Activated CD4-positive, alpha-beta memory T cell treated with anti-CD3 and anti-CD28 coated beads, Interleukin-2, amount 10 ng/mL, durations not matched to agents 7 days and 5 days (primary cell): ENCODE results near the gene MICALL2. TPM values are rescaled to one million over a fixed set of nuclear protein-coding genes. Genes with fewer than 3 reads are reported as not detected.

Source experiments
- CTCF ChIA-PET: fragments of 350-600 bp; sonication (Branson Sonifier 250); formaldehyde crosslinking; loops from one replicate; lab custom pipeline; 2021; ENCODE audit warnings: antibody characterized with exemption, inconsistent platforms; lab: Charles Lee
- POLR2A ChIA-PET: fragments of 350-600 bp; sonication (Branson Sonifier 250); formaldehyde crosslinking; loops from one replicate; lab custom pipeline; 2021; ENCODE audit warnings: antibody characterized with exemption; lab: Charles Lee
- DNase-seq: peaks from one replicate; pipeline ENCODE4 v3.0.0-alpha.2; 2020
- H3K27ac Mint-ChIP-seq: one replicate; pipeline ENCODE4 v1.8.0; 2021; ENCODE audit warnings: mild to moderate bottlenecking, mixed read lengths
- H3K27me3 Mint-ChIP-seq: one replicate; pipeline ENCODE4 v1.8.0; 2021; ENCODE audit warnings: mixed read lengths
- H3K36me3 Mint-ChIP-seq: one replicate; pipeline ENCODE4 v1.8.0; 2021; ENCODE audit warnings: low read depth, mixed read lengths
- H3K4me1 Mint-ChIP-seq: one replicate; pipeline ENCODE4 v1.8.0; 2021; ENCODE audit warnings: mixed read lengths
- H3K4me3 Mint-ChIP-seq: one replicate; pipeline ENCODE4 v1.8.0; 2021; ENCODE audit warnings: mild to moderate bottlenecking, mixed read lengths
- H3K9me3 Mint-ChIP-seq: one replicate; pipeline ENCODE4 v1.8.0; 2021; ENCODE audit warnings: mixed read lengths
- total RNA-seq, 2 experiments: library from RNA; stranded (reverse); gene quantifications; one replicate each; pipeline ENCODE4 v1.2.3, GENCODE V29; 2021

The MICALL2 gene
- total RNA-seq, 2 experiments from 2014 or later = 1.5 to 1.6 TPM

DNA sequence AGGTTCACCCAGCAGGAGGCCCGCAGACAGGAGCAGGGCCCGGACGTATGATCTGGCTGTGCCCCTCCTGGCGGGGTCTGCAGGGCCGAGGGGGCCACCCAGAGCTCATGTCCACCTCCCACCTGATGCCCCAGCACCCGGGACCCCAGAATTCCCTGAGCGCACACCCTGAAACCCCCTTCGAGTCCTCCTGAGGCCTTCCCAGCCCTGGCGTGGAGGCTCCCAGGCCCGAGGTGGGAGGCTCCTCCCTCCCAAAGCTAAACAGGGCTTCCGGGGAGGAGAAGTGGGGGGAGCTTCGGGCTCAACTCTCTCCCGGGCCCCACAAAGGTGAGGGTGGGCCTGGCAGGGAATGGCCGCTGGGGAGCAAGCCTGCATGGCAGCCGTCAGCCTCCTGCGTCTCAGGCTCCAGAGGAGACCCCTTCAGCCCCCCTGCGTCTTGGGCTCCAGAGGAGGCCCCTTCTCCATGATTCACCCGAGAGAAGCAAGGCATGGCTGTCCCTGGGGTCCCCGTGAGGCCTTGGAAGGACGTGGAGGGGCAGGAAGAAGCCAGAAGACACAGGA, 30.2 kb downstream of the MICALL2 start:
- H3K36me3 Mint-ChIP-seq = no peaks in the 10 kb centered on the region
- CTCF ChIA-PET = interaction anchor here (1.7 to 2.7 kb wide), 2 partner anchors 11 to 236 kb away, joined by 6 read pairs; no protein-coding TSS in a partner anchor

DNA sequence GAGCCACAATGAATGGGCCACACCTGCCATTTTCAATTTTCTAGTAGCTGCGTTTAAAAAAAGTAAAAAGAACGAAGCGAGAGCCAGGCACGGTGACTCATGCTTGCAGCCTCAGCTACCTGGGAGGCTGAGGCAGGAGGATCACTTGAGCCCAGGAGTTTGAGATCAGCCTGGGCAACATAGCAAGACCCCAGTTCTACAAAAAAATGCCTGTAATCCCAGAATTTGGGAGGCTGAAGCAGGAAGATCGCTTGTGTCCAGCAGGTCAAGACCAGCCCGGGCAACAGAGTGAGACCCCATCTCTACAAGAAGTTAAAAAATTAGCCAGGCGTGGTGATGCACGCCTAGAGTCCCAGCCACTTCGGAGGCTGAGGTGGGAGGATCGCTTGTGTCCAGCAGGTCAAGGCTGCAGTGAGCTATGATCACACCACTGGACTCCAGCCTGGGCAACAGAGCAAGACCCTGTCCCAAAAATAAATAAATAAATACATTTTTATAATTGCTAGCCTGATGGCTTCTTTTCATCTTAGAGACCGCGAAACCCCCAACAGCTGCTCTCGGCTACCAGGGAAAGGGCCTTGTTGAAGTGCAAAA, 32.1 kb downstream of the MICALL2 start:
- no peak overlapping the region for H3K4me3 Mint-ChIP-seq
- ChIA-PET CTCF (no interaction called here), POLR2A (no interaction called here)
- H3K27ac Mint-ChIP-seq = no peak overlapping the region
- no peaks in the 10 kb centered on the region for H3K4me1 Mint-ChIP-seq
- no peaks in the 10 kb centered on the region for H3K36me3 Mint-ChIP-seq
- H3K27me3 Mint-ChIP-seq = peaks cover 16% of the 10 kb centered on the region
- H3K9me3 Mint-ChIP-seq = no peaks in the 10 kb centered on the region
- no peak for DNase-seq

More for the DNA sequence above, 30.2 kb downstream of the MICALL2 start:
- no peak overlapping the region for H3K27ac Mint-ChIP-seq
- DNase-seq = no peak
- no peaks in the 10 kb centered on the region for H3K9me3 Mint-ChIP-seq
- H3K4me3 Mint-ChIP-seq = no peak overlapping the region
- H3K4me1 Mint-ChIP-seq = peaks cover 3% of the 10 kb centered on the region
- H3K27me3 Mint-ChIP-seq = peaks cover 7% of the 10 kb centered on the region
- POLR2A ChIA-PET = no interaction called here

DNA sequence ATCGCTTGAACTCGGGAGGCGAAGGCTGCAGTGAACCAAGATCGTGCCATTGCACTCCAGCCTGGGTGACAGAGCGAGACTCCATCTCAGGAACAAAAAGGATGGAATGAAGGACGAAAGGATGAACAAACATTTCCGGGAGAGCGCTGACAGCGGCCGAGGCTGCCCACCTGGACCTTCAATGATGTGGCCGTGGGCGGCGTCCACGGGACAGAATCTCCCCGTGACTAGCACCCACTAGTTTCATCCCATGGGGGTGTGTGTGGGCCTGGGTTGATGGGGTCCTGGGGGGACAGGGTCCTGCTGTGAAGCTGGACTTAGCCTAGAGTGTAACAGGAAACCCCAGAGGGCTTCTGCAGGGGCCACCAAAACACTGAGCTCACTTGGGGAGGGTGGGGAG, 32.8 kb downstream of the MICALL2 start:
- no peak overlapping the region for H3K4me3 Mint-ChIP-seq
- H3K4me1 Mint-ChIP-seq = no peaks in the 10 kb centered on the region
- H3K27ac Mint-ChIP-seq = no peak overlapping the region
- no peak for DNase-seq
- H3K9me3 Mint-ChIP-seq = no peaks in the 10 kb centered on the region
- POLR2A ChIA-PET = no interaction called here
- H3K36me3 Mint-ChIP-seq = no peaks in the 10 kb centered on the region
- H3K27me3 Mint-ChIP-seq = peaks cover 16% of the 10 kb centered on the region
- CTCF ChIA-PET = no interaction called here

DNA sequence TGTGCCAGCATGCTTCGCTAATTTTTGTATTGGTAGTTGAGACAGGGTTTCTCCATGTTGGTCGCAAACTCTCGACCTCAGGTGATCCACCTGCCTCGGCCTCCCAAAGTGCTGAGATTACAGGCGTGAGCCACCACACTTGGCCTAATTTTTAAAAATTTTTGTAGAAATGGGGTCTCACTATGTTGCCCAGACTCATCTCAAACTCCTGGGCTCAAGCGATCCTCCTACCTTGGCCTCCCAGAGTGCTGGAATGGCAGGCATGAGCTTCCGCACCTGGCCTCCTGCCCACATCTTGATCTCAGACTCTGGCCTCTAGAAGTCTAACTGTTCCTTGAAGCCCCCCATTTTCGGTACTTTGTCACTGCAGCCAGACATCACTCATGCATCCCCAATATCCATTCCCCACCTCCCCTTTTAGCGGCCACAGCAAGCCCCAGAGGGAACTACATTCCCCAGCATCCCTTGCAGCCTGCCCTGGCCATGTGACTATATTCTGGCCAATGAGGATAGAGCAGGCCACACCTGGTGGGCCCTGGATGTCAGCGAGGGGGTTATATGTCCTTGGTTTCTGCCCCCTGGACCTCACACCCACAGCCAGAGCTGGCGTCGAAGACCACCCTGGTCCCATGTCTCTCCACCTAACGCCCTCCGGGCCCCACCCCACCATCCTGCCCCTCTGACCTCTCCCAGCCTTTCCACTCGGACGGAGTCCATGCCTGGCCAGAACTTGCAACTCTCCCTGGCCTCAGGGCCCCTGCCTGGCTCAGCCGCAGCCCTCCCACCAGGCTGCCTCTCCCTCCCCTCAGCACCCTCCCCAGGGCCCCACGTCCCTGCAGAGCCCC, 33.8 kb downstream of the MICALL2 start:
- H3K4me3 Mint-ChIP-seq = no peak overlapping the region
- no peak for DNase-seq
- no peaks in the 10 kb centered on the region for H3K36me3 Mint-ChIP-seq
- no peaks in the 10 kb centered on the region for H3K9me3 Mint-ChIP-seq
- H3K27me3 Mint-ChIP-seq = peaks cover 16% of the 10 kb centered on the region
- H3K4me1 Mint-ChIP-seq = no peaks in the 10 kb centered on the region
- POLR2A ChIA-PET = no interaction called here
- CTCF ChIA-PET = no interaction called here
- H3K27ac Mint-ChIP-seq = no peak overlapping the region

GRCh38 chr7:1424041-1424440, 35.2 kb downstream of the MICALL2 start:
- Mint-ChIP-seq H3K4me3 (no peak overlapping the region), H3K27me3 (peaks cover 18% of the 10 kb centered on the region), H3K36me3 (no peaks in the 10 kb centered on the region), H3K4me1 (peaks cover 2% of the 10 kb centered on the region), H3K27ac (no peak overlapping the region), H3K9me3 (no peaks in the 10 kb centered on the region)
- no peak for DNase-seq
- POLR2A ChIA-PET = no interaction called here
- CTCF ChIA-PET = no interaction called here

DNA sequence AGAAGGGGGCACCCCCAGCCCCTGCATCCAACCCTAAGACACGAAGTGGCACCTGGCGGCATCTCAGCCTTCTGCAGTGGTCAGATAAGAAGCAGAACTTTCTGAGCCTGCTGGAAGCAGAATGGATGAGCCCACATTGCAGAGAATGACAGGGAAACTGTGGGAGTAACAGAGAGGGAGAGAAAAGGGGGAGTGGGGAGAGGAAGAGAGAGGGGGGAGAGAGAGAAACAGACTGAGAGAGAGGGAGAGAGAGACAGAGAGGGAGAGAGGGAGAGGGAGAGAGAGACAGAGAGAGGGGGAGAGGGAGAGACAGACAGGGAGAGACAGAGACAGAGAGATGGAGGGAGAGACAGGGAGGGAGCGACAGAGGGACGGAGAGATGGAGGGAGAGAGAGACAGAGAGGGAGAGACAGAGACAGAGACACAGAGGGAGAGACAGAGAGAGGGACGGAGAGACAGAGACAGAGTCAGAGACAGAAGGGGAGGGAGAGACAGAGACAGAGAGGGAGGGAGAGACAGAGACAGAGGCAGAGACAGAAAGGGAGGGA, 35.9 kb downstream of the MICALL2 start:
- Mint-ChIP-seq H3K36me3 (no peaks in the 10 kb centered on the region), H3K9me3 (no peaks in the 10 kb centered on the region), H3K27ac (no peak overlapping the region), H3K4me3 (no peak overlapping the region), H3K4me1 (peaks cover 7% of the 10 kb centered on the region), H3K27me3 (peaks cover 19% of the 10 kb centered on the region)
- ChIA-PET POLR2A (no interaction called here), CTCF (interaction anchor here (0.9 kb wide), 1 partner anchor 51 kb away, joined by 3 read pairs; no protein-coding TSS in a partner anchor)
- DNase-seq = no peak

DNA sequence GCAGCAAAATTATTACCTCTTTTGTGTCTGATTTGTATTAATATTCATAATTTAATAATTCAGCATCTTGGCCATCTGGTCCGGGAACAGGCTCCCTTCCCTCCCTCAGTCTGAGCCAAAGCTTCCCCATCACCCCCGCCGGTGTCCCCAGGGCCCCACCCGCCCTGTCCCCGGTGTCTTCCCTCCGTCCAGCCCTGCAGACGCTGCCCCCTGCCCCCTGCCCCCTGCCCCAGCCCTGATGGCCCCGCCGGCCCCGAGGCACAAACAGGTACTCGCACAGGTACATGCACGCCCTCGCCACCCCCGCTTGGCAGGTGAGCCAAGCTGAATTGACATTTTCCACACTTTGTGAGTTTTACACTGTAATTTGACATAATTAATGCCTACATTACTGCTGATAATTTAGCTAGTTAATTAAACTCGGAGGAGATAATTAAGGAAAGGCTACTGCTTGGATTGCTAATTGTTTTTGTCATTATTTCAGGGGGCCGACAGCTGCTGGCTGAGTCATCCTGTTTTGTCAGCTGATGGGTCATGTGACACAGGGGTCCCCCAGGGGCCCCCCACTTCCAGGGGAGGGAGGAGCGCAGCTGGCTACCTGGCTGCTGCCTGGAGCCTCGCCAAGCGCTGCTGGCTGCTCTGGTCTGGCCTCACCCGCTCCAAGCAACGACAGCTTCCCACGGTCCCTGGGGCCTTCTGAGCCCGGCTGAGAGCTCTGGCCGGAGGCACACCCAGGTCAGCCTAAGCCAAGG, 36.6 kb downstream of the MICALL2 start:
- H3K27me3 Mint-ChIP-seq = peaks cover 22% of the 10 kb centered on the region
- no peaks in the 10 kb centered on the region for H3K36me3 Mint-ChIP-seq
- ChIA-PET CTCF (interaction anchor here (0.9 to 1.0 kb wide), 2 partner anchors 10 to 52 kb away, joined by 3 to 5 read pairs; no protein-coding TSS in a partner anchor), POLR2A (interaction anchor here (0.7 kb wide), 1 partner anchor 13 kb away, joined by 3 read pairs; no protein-coding TSS in a partner anchor)
- H3K9me3 Mint-ChIP-seq = no peaks in the 10 kb centered on the region
- no peak for DNase-seq
- H3K27ac Mint-ChIP-seq = no peak overlapping the region
- peaks cover 13% of the 10 kb centered on the region for H3K4me1 Mint-ChIP-seq
- no peak overlapping the region for H3K4me3 Mint-ChIP-seq

DNA sequence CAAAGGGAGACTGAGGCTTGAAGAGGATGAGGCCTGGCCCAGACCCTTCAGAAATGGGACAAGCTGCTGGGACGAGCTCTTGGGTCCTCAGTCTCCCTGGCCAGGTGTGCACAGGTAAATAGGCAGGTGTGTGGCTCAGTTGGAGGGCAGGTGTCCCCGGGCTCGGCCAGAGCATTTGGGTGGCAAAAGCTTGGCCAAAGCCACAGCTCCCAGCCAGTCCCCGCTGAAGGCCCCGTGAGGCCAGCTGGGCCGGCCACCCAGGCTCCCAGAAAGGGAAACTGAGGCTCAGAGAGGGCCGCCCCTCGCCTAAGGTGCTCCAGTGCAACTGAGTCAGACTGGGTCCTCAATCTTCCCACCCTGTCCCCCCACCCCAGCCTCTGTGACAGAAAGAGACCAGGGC, 37.3 kb downstream of the MICALL2 start:
- H3K4me1 Mint-ChIP-seq = peaks cover 20% of the 10 kb centered on the region
- POLR2A ChIA-PET = interaction anchor here (0.7 kb wide), 1 partner anchor 12 kb away, joined by 3 read pairs; no protein-coding TSS in a partner anchor
- DNase-seq = no peak
- CTCF ChIA-PET = interaction anchor here (1.0 kb wide), 1 partner anchor 10 kb away, joined by 5 read pairs; no protein-coding TSS in a partner anchor
- H3K9me3 Mint-ChIP-seq = no peaks in the 10 kb centered on the region
- no peak overlapping the region for H3K27ac Mint-ChIP-seq
- no peak overlapping the region for H3K4me3 Mint-ChIP-seq
- H3K27me3 Mint-ChIP-seq = peaks cover 27% of the 10 kb centered on the region
- H3K36me3 Mint-ChIP-seq = no peaks in the 10 kb centered on the region

DNA sequence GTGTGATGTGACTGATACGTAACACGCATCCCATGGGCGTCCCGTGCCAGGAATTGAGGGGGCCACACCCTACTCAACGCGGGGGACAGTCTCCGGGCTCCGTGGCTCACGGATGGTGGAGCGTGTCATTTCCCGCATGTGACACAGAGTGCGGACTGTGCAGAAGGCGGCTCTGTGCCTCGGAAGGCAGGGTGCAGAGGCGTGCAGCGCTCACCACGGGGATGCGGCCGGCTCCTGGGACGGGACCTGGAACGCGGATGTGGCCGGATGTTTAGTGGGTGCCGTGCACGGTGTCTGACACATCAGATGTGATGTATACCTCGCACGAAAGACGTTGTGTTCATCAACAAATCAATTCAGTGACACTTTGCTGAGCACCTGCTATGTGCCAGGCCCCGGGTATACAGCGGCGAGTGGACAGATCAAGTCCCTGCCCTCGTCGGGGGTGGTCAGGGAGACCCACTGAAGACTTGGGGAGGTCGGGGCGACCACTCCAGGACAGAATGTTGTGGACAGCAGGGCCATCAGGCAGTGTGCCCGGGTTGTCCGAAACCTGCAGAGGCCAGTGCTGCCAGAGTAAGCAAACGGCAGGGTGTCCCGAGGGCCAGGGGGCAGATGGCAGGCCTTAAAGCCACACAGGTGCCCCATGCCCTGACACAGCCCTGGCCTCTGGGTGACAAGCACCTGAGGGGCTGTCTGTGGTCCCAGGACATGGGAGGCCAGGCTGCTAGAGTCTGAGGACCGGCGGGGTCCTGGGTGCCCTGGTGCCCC, 38.1 kb downstream of the MICALL2 start:
- Mint-ChIP-seq H3K4me3 (no peak overlapping the region), H3K36me3 (no peaks in the 10 kb centered on the region), H3K9me3 (no peaks in the 10 kb centered on the region), H3K27ac (no peak overlapping the region), H3K27me3 (peaks cover 31% of the 10 kb centered on the region), H3K4me1 (peaks cover 22% of the 10 kb centered on the region)
- DNase-seq = no peak
- CTCF ChIA-PET = no interaction called here
- POLR2A ChIA-PET = no interaction called here

GRCh38 chr7:1419688-1420087, 39.6 kb downstream of the MICALL2 start:
- no peaks in the 10 kb centered on the region for H3K9me3 Mint-ChIP-seq
- ChIA-PET POLR2A (no interaction called here), CTCF (no interaction called here)
- peaks cover 24% of the 10 kb centered on the region for H3K4me1 Mint-ChIP-seq
- no peak for DNase-seq
- no peaks in the 10 kb centered on the region for H3K36me3 Mint-ChIP-seq
- H3K4me3 Mint-ChIP-seq = no peak overlapping the region
- no peak overlapping the region for H3K27ac Mint-ChIP-seq
- peaks cover 31% of the 10 kb centered on the region for H3K27me3 Mint-ChIP-seq

- no peak for DNase-seq
- Mint-ChIP-seq H3K9me3 (no peaks in the 10 kb centered on the region), H3K27ac (no peak overlapping the region), H3K27me3 (peaks cover 28% of the 10 kb centered on the region), H3K4me1 (peaks cover 24% of the 10 kb centered on the region), H3K36me3 (no peaks in the 10 kb centered on the region), H3K4me3 (no peak overlapping the region)
- CTCF ChIA-PET = no interaction called here
- POLR2A ChIA-PET = no interaction called here
Observed at GRCh38 chr7:1419310-1419634, 40.0 kb downstream of the MICALL2 start.
